GM21526 (cell line): ENCODE measurements around the gene UBE2L6.

Source experiments
- ATAC-seq: cut with Tn5 transposase; IDR thresholded peaks from one replicate; pipeline ENCODE4 v1.9.1; 2021; ENCODE audit warnings: moderate library complexity; ENCODE audit not compliant: unreplicated experiment, low FRiP score

The UBE2L6 gene

DNA sequence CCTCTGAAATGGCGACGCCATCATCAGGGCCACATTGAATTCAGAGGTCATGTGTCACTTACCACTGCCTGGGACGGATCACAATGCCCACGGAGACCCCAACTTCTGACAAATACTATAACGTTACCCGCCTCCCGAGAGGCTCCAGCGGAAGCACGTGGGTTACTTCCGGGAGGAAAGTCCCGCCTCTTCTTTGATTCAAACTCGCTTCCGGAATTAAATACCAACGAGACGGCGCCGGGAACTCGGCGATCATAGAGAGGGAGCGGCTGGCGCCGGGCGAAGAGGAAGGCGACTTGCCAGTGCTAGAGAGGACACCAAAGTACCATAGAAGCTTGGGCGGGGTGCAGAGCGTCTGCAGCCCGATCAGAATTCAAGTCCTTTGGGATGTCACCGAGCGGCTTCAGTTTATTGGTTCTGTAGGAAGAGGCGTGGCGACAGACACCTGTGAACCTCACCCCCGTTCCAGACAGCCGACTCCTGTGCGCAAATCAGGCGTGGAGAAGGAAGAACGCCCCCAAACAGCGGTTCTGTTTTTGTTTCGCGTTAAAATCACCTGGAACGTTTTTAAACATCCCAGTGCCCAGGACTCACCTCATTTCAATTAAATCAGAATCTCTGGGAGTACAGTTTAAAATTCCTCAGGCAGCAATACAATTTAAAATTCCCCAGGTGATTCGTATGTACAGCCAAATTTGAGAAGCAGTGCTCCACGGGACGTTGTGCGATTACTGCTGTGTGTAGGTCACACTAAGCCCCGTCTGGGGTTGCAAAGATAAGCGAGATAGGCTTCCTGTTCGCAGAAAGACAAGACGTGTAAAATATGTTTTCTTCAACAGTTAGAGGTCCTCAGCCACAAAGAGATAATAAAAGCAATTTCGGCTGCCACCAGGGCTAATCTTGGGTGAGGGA lies 36.6 kb downstream of the UBE2L6 start, which contains the start of gene TIMM10:
Gene TIMM10 (minus strand): TSS at position 159 of the 912 bp plus-strand sequence. CDS start 565 bp downstream, outside the sequence.
- peak; percentile 98 for ATAC-seq

DNA sequence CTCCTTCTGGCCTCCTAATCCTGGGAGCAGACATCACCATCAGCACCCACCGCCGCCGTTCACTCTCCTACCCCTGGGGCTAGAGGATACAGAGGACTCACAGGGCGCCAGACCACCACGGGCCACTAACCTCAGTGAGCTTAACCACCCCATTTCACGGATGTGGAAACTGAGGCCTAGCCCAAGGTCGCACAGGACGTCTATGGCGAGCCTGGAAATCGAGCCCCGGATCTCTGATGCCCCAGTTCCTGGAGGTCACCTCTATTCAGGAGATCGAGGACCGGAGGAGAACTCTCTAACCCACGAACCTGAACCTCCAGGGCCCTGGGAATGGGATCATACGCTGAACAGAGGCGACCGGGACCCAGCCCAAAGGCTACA lies 37.3 kb downstream of the UBE2L6 start:
- no peak for ATAC-seq

DNA sequence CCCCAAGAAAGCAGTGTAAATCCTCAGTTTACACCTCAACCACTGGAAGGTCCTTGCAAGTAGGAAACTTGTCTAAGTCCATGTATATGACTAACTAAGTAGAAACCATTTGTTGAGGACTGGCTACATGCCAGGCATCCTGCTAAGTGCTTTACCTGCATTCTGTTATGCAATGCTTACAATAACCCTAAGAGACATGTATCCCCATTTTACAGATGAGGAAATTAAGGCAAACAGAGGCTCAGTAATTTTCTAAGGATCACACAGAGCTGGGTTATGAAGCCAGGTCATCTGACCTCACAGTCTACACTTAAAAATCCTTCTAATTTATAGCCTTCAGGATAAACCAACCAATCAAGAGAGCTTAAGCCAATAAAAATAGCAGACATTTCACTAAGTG lies 38.5 kb downstream of the UBE2L6 start:
- no peak for ATAC-seq

DNA sequence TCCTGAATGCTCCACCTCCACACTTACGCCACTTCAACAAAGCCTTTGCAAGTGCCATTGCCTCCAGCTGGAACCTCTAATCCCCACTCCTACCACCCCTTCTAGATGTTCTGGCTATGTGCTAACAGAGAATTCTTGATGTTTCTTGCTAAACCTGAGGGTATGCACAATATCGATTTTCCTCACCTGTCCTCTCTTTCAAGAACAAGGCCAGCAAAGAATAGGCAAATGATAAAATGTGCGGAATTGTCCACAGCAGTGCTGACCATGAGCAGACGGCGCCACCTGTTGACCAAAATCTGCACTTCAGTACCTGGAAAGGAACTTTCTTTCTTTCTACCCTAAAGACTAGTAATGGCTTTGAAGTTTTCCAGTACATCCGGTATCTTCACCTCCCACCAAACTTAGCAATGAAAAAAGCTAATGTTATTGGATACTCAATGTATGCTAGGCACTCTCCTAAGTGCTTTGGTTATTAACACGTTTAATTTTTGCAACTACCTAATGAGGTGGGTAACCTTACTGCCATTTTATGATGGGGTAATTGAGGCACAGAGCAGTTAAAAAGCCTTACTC lies 40.3 kb downstream of the UBE2L6 start:
- no peak for ATAC-seq

DNA sequence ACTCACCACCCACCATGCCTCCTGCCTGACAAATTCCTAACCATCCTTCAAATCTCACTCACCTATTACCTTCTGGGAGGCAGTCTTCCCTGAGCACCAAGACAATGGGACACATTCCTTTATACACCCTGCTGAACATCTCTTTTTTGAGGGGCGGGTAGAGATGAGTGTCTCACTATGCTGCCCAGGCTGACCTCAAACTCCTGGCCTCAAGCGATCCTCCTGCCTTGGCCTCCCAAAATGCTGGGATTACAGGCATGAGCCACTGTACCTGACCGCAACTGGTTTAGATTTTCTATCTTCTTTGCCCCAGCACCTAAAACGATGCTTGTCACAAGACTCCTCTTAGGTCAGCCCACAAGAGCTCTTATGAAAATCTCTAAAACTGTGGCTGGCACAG lies 44.1 kb downstream of the UBE2L6 start:
- no peak for ATAC-seq

DNA sequence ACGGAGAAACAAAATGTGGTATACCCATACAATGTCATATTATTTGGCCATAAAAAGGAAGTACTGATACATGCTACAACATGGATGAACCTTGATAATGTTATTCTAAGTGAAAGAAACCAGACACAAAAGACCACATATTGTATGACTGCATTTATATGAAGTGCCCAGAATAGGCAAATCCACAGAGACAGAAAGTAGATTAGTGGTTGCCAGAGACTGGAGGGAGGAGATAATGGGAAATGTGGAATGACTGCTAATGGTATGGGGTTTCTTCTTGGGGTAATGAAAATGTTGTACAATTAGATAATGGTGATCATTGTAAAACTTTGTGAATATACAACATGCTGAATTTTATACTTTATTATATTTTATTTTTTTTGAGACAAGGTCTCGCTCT lies 46.4 kb downstream of the UBE2L6 start:
- ATAC-seq, result no peak

DNA sequence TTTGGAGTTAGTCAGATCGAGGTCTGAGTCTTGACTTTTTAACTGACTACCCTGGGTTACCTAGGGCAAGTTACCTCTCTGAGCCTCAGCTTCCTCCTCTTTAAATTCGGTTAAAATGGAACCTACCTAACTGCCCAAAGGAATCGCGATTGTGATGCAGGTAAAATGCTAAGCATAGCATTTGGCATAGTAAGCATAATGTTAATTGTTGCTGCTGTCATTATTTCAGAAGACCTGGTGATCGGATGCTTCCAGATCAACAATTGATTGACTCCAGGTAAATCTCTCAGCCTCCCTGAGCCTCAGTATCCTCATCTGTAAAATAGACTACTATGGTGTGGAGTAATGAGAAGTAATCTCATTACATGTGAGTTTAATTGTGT lies 51.4 kb downstream of the UBE2L6 start:
- ATAC-seq, result no peak

DNA sequence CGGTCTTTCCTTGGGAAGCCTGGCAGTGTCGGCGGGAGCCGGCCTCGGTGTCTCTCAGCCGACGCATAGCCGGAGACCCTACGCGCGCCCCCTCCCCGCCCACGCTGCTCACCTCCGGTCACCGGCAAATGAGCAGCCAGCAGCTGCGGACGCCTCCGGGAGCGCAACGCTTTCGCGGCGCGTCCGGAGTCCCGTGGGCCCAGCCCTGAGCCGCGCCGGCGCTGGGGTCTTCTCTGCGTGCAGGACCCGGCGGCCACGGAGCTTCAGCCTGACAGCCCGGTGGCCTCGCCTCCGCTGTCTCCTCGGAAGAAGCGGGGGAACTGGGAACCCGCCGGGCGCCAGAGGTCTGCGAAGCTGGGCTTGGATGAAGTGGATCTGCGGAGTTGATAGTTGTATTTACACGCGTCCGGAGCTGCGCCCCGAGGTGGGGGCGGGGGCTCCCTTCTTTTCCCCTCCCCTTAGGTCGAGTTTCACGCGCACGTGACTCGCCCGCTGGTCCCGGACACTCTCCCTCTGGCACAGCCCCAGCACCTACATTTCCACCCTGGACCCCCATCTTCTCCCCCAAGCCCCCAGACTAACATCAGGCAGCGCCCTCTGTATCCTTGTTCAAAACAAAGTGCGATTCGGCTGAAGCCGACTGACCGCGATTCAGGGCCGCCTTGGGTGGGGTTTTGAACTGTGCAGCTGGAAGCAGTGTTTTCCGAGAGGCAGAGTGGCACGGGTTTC lies 52.0 kb downstream of the UBE2L6 start, which contains the start of gene SLC43A1:
Gene SLC43A1 (minus strand): TSS at position 371 of the 729 bp plus-strand sequence. CDS start 1,591 bp downstream, outside the sequence.
- peak; percentile 49 for ATAC-seq

DNA sequence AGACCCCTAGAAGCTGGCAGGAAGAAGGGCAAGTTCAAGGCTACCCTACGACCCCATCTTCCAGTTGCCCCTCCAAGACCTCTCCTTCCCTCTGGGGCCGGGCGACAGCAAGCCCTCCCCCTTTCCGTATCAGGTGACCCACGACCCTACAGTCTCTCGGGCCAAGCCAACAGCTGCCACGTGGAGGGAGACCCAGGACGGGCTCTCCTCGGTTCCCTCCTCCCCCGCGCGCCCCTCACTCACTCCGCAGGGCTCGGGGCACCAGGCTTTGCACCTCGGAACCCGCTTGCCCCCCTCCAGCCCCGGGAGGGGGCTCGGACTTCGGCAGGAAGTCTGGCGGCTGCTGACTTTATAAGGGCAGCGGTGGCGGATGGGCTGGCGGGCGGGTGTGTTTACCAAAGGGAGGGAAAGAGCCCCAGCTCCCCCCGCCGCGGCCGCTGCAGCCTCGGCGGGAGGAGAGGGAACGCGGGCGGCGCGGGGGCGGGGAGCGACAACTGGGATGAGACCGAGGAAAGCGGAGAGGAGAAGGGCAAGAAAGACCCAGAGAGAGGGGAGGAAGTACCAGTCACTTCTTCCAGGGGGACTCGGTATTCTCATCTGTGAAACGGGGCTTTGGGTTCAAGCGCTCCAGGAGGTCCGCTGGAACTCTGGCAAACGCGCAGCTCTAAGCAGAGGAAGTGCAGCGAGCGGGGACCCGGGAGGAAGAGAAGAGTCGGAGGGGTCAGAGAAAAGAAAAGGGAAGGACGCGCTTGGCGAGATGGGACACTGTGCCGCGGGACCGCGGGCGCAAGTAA lies 52.7 kb downstream of the UBE2L6 start:
- peak; percentile 42 for ATAC-seq

DNA sequence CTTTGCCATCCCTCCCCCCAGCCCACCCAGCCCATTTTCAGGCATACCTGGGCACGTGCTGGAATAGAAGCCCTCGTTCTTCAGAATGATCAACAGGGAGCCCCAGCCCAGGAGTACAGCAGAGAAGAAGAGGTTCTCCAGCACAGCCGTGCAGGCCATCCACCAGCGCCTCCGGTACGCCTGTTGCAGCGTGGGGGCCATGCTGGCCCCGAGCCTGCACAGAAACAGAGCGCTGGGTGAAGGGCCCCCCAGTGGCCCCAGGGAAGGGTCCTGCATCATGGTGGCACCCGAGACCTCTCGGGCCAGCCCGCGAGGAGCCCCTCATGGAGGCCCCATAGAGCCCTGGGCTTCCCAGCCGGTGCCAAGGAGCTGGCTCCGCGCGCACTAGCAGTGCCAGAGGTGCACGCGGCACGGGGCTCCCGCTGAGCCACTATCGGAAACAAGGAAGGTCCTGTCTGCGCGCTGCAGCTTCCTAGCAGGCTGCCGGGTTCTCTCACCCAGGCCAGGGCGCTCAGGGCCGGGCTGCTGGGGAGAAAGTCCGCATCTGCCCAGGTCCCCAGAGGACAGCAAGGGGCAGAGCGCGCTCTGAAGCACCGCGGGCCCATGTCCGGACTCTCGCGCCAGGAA lies 53.4 kb downstream of the UBE2L6 start:
- peak; percentile 33 for ATAC-seq

DNA sequence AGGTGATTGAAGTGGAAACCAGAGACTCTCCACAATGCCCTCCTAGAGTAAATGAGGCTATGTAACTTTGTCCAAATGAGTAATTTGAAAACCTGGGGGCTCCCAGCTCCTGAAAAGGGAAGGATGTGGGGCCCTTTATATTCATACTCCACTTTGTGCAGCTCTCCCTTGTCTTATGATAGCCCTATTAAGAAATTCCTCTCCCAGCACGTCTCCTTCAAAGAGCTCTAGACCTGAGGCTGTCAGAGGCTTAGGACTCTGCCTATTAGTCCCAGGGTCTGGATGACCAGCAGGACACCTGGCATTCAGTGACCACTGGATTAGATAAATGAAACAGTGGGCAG lies 54.0 kb downstream of the UBE2L6 start:
- ATAC-seq, result no peak

DNA sequence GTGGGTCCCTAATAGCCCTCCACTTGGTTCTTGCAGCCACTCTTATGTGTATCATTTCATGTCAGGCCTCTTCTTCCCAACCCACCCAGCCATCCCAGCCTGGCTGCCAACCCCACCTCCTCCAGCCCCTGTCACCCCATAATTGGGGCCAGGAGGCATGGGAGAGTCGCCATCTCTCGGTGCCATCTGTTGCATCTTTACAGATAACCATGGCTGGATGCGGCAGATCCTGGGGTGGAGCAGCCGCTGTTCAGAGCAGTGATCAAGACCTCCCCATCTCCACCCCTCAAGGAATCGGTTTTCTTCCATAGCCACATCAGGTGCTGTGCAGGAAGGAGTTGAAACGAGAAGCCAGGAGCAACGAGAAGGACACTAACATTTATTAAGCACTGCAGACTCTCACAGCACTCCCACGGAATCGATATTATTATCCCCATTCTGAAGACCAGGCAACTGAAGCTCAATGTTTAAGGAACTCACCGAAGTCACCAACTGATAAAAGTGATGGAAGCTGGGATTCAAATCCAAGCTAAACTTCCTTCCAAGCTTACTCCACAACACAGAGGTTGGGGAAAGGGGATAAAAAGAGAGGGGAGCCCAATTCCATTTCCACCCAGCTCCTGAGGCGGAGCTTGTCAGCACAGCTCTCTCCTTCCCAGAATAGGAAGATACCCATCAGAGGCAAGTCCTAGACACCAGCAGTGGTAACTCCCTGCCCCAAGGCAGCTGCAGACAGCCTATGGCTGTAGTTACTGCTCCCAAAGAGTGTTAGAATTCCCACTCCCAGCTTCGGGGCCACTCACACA lies 54.6 kb downstream of the UBE2L6 start:
- no peak for ATAC-seq

DNA sequence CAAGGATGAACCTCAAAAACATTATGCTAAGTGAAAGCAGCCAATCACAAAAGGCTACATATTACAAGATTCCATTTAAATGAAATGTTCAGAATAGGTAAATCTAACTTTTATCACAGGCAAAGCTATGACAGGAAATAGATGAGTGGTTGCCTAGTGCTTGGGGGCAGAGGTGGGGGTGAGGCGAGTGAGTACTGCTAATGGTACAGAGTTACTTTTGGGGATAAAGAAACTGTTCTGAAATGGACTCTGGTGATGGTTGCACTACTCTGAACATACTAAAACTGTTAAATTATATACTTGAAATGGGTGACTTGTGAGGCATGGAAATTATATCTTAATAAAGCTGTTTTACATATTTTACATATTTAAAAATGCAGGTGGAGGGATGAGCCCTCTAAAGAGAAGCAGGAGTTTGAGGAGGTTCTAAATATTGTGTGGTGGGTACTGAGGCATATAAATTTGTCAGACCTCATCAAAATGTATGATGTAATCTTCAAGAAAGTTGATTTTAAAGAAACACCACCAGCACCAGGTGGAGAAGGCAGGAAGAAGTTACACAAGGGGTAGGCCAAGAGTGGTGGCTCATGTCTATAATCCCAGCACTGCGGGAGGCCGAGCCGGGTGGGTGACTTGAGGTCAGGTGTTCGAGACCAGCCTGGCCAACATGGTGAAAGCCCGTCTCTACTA lies 55.6 kb downstream of the UBE2L6 start:
- no peak for ATAC-seq

DNA sequence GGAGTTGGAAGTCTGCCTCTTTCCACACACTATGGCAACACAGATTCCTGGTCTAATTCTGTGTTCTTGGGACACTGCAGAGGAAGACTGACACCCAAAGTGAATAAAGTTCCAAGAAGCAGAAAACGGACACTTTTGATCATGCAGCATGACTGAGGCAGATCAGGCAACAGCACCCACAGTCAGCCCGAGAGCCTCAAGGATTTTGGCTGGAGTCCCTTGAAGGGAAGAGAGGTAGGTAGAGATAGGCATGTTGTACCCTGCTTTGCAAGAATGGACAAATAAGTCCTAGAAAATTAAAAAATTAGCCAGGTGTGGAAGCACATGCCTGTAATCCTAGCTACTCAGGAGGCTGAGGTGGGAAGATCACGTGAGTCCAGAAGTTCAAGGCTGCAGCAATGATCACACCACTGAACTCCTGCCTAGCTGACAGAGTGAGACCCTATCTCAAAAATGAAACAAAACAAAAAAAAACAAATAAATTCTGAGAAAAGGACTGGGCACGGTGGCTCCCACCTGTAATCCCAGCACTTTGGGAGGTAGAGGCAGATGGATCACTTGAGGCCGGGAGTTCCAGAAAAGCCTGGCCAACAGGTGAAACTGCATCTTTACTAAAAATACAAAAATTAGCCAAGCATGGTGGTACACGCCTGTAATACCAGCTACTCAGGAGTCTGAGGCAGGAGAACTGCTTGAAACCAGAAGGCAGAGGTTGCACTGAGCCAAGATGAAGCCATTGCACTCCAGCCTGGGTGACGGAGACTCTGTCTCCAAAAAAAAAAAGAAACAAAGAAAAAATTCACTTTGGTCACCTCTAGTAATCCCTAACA lies 58.9 kb downstream of the UBE2L6 start:
- ATAC-seq, result no peak

DNA sequence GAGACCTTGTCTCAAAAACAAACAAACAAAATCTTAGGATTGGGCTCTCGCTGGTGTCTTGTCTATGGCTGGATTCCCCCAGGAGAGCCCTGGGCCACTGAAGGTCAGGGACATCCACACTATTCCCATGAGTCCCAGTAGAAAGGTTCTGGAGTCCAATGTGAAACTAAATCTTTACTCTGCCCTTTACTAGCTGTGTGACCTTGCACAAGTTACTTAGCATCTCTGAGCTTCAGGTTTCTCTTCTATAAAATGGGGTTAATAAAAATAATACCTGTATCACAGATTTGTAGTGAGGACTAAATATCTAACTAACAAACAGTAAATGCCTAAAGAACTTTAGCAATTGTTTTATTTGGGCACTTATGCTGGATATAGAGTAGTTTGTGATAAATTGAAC lies 61.0 kb downstream of the UBE2L6 start:
- no peak for ATAC-seq

DNA sequence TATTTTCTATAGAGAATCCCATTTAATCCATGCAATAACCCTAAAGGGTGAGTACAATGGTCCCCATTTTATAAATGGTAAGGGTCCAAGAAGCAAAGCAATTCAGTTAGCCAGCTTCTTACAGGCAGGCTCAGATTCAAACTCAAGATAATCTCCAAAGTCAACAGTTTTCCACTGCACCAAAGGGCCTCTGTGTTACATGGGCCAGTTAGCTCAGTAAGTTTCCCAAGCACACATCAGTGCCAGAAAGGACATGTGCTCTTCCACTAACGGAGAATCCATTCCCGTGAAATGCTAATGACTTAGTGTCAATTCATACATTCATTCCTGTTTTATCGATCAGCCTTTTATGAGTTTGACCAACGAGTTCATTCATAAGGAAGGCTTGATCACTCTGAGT lies 63.0 kb downstream of the UBE2L6 start:
- no peak for ATAC-seq

DNA sequence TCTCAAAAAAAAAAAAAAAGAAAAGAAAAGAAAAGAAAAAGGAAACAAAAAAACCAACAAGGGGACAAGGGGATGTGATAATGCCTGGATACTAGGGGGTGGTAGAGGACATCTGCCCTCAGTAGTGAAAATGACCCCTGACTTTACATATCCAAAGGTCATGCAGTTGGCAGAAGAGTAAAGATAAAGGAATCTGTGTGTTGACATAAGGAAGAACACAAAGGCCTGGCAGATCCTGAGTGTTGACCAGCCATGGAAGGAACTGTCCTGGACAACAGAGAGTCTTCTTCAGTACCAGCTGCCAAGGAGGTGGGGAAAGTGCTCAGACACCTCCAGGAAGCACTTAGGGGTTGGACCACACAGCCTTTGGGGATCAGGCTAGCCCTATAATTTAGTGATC lies 64.6 kb downstream of the UBE2L6 start:
- no peak for ATAC-seq

DNA sequence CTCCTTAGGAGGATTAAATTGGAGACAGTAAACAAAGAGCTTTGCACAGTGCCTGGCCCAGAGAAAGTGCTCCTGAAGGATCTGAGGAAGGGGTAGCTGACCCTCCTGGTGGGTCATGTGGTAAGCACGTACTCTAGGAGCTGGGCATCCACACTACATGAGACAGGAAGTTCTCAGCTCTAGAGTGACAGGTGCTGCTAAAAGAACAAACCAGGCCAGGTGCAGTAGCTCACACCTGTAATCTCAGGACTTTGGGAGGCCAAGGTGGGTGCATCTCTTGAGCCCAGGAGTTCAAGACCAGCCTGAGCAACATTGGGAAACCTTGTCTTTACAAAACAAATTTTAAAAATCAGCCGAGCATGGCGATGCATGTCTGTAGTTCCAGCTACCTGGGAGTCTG lies 65.1 kb downstream of the UBE2L6 start:
- ATAC-seq, result no peak
